Measurements from ENCODE around the gene OTOGL.
"Not testable (repeated sequence)": the region's sequence is repeated elsewhere in the genome, so short reads cannot be mapped to it uniquely, and the experiment has no call there.

OTOGL gene

DNA sequence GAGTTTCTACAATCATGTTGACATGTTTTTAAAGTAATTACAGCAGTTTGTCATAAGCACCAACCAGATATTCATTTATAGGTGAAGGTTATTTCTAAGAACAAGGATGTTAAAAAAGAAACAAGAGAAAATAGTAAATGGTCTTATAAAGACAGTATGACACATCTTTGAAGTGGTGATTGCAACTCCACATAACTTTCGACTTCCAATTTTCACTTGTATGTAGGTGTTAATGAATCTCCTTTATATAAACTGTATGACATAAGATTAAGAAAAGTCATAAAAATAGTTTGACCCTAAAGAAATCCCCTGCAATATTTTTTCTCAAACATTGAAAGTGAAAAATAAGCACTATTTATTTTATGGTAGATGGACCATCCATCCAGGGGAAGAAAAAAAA lies 199.9 kb downstream of the OTOGL start:
- no peaks in the 10 kb centered on the region for H3K4me1 Mint-ChIP-seq
- no peaks in the 10 kb centered on the region for H3K36me3 Mint-ChIP-seq

GRCh38 chr12:80299976-80300375 lies 200.6 kb downstream of the OTOGL start:
- no peaks in the 10 kb centered on the region for H3K27me3 Mint-ChIP-seq

More for the DNA sequence above, 199.9 kb downstream of the OTOGL start:
- H3K4me3 Mint-ChIP-seq = no peak overlapping the region
- H3K27me3 Mint-ChIP-seq = no peaks in the 10 kb centered on the region
- H3K27ac Mint-ChIP-seq = no peak overlapping the region
- H3K9me3 Mint-ChIP-seq = no peaks in the 10 kb centered on the region

GRCh38 chr12:80307436-80307835 lies 208.1 kb downstream of the OTOGL start:
- not testable (repeated sequence) for H3K9me3 Mint-ChIP-seq, H3K4me3 Mint-ChIP-seq, H3K36me3 Mint-ChIP-seq, H3K4me1 Mint-ChIP-seq, H3K27ac Mint-ChIP-seq, H3K27me3 Mint-ChIP-seq

More at GRCh38 chr12:80299976-80300375, 200.6 kb downstream of the OTOGL start:
- no peak overlapping the region for H3K27ac Mint-ChIP-seq
- no peaks in the 10 kb centered on the region for H3K4me1 Mint-ChIP-seq
- no peaks in the 10 kb centered on the region for H3K36me3 Mint-ChIP-seq
- H3K4me3 Mint-ChIP-seq = no peak overlapping the region
- no peaks in the 10 kb centered on the region for H3K9me3 Mint-ChIP-seq

DNA sequence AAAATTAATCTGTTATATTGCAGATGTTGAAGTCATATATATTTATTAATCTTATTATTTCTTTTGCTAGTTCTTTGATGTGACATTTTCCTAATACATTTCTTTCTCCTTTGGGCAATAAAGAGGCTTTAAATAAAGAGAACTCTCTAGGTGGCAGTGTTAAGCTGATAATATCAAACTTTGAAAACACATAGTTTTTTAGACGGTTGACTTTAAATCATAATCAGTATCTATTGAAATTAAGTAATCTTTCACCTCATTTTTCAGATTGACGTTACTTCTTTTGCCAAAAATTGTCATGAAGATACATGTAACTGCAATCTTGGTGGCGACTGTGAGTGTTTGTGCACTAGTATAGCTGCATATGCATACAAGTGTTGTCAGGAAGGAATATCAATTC lies 213.9 kb downstream of the OTOGL start:
- H3K4me1 Mint-ChIP-seq = no peaks in the 10 kb centered on the region
- H3K36me3 Mint-ChIP-seq = no peaks in the 10 kb centered on the region
- no peak overlapping the region for H3K27ac Mint-ChIP-seq
- H3K4me3 Mint-ChIP-seq = no peak overlapping the region
- no peaks in the 10 kb centered on the region for H3K27me3 Mint-ChIP-seq
- H3K9me3 Mint-ChIP-seq = no peaks in the 10 kb centered on the region

GRCh38 chr12:80314741-80315140 lies 215.4 kb downstream of the OTOGL start:
- no peaks in the 10 kb centered on the region for H3K9me3 Mint-ChIP-seq
- H3K27me3 Mint-ChIP-seq = no peaks in the 10 kb centered on the region
- H3K4me3 Mint-ChIP-seq = no peak overlapping the region
- no peaks in the 10 kb centered on the region for H3K4me1 Mint-ChIP-seq
- no peak overlapping the region for H3K27ac Mint-ChIP-seq
- no peaks in the 10 kb centered on the region for H3K36me3 Mint-ChIP-seq

DNA sequence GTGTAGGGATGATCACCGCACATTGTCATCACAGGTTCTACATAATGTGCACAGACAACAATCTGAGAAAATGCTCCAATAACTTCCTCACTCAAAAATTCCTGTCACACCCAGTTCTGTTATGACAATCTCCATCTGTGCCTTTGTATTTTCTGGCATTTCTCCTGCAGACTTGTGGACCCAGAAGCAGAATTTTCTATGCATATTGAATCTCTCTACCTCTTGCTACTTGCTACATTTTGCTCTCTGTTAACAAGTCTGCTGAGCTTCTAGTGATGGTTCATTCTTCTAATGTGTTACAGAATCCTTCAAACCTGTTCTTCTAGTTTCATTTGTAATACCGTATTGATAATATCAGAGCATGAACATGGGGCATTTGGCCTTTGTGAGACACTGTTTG lies 216.9 kb downstream of the OTOGL start:
- no peaks in the 10 kb centered on the region for H3K4me1 Mint-ChIP-seq
- no peak overlapping the region for H3K27ac Mint-ChIP-seq
- H3K4me3 Mint-ChIP-seq = no peak overlapping the region
- no peaks in the 10 kb centered on the region for H3K36me3 Mint-ChIP-seq
- H3K9me3 Mint-ChIP-seq = no peaks in the 10 kb centered on the region
- H3K27me3 Mint-ChIP-seq = no peaks in the 10 kb centered on the region

GRCh38 chr12:80317307-80317706 lies 218.0 kb downstream of the OTOGL start:
- no peaks in the 10 kb centered on the region for H3K9me3 Mint-ChIP-seq
- no peaks in the 10 kb centered on the region for H3K36me3 Mint-ChIP-seq
- no peak overlapping the region for H3K4me3 Mint-ChIP-seq
- H3K4me1 Mint-ChIP-seq = no peaks in the 10 kb centered on the region
- no peak overlapping the region for H3K27ac Mint-ChIP-seq
- H3K27me3 Mint-ChIP-seq = no peaks in the 10 kb centered on the region

DNA sequence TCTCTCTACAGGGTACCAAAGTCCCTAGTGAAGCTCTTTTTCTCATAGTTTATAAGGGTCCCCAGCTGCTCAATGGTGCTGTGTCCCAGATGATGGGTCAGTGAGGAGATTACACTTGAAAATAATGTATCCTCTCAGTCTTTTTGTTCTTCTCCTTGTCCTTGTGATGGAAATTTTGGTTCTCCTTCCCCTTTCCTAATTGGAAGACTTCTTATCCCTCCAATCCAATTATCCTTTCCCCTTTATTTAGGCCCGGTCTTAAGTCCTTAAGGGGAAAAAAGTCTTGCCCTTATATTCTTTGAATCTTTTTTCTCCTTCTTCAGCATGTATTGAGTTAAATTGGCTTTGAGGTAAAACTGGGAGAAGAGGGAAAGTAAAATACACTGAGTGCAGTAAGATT lies 218.6 kb downstream of the OTOGL start:
- no peak overlapping the region for H3K27ac Mint-ChIP-seq
- H3K4me3 Mint-ChIP-seq = no peak overlapping the region
- no peaks in the 10 kb centered on the region for H3K27me3 Mint-ChIP-seq
- H3K36me3 Mint-ChIP-seq = no peaks in the 10 kb centered on the region
- no peaks in the 10 kb centered on the region for H3K4me1 Mint-ChIP-seq
- H3K9me3 Mint-ChIP-seq = no peaks in the 10 kb centered on the region

DNA sequence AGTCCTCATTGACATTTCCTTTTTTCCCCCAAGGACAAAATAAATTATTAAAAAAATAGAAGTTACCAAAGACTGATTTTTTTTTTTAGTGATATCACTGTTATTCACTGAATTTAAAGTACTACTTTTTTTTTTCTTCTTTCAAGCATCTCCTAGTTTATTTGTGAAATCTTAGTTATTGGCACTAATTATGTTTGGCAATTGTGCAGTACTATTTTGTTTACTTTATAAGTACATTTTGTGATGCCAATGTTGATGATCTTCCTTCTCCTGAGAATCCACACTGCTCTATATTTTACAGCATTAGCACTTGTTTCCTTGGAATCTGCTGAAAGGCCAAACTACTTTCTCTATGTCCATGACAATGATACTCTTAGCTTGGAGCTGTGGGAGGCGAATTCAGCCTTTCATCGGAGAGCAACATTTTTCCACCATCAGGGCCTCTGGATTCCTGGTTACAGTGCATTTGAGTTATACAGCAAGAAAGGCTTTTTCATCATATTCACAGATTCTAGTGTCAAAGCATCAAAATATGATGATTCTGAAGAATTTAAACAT lies 220.9 kb downstream of the OTOGL start:
- Mint-ChIP-seq H3K36me3 (no peaks in the 10 kb centered on the region), H3K27ac (no peak overlapping the region), H3K4me1 (no peaks in the 10 kb centered on the region), H3K27me3 (peaks cover 2% of the 10 kb centered on the region), H3K9me3 (no peaks in the 10 kb centered on the region), H3K4me3 (no peak overlapping the region)

GRCh38 chr12:80321653-80322052 lies 222.3 kb downstream of the OTOGL start:
- Mint-ChIP-seq H3K27ac (no peak overlapping the region), H3K9me3 (no peaks in the 10 kb centered on the region), H3K4me1 (no peaks in the 10 kb centered on the region), H3K27me3 (peaks cover 2% of the 10 kb centered on the region), H3K4me3 (no peak overlapping the region), H3K36me3 (no peaks in the 10 kb centered on the region)

- H3K27ac Mint-ChIP-seq = no peak overlapping the region
- H3K36me3 Mint-ChIP-seq = no peaks in the 10 kb centered on the region
- no peaks in the 10 kb centered on the region for H3K9me3 Mint-ChIP-seq
- no peaks in the 10 kb centered on the region for H3K4me1 Mint-ChIP-seq
- H3K27me3 Mint-ChIP-seq = peaks cover 2% of the 10 kb centered on the region
- H3K4me3 Mint-ChIP-seq = no peak overlapping the region
Observed at GRCh38 chr12:80325167-80325959, 226.0 kb downstream of the OTOGL start.

- Mint-ChIP-seq H3K27ac (no peak overlapping the region), H3K9me3 (no peaks in the 10 kb centered on the region), H3K27me3 (no peaks in the 10 kb centered on the region), H3K4me3 (no peak overlapping the region), H3K36me3 (no peaks in the 10 kb centered on the region), H3K4me1 (no peaks in the 10 kb centered on the region)
Observed at GRCh38 chr12:80332827-80333226, 233.5 kb downstream of the OTOGL start.

DNA sequence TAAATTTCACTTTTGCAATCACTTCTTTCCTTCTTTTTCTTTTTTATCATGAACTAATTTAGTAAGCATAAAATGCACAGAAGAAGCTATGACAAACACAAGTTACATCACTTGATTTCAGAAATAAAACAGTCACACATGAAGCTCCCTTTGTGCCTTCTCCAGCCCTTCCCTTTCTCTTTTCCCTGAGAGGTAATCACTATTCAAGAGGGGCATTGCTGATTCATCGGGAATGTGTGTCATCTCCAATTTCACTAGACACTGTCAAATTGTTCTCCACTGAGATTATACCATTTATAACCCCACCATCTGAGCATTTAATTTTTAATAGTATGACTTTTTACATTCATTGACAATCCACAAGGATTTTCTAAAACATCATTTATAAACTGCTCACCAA lies 253.1 kb downstream of the OTOGL start:
- no peak overlapping the region for H3K4me3 Mint-ChIP-seq
- no peaks in the 10 kb centered on the region for H3K36me3 Mint-ChIP-seq
- H3K27ac Mint-ChIP-seq = no peak overlapping the region
- H3K4me1 Mint-ChIP-seq = no peaks in the 10 kb centered on the region
- no peaks in the 10 kb centered on the region for H3K27me3 Mint-ChIP-seq
- peaks cover 11% of the 10 kb centered on the region for H3K9me3 Mint-ChIP-seq

- H3K27me3 Mint-ChIP-seq = no peaks in the 10 kb centered on the region
- no peak overlapping the region for H3K4me3 Mint-ChIP-seq
- H3K36me3 Mint-ChIP-seq = no peaks in the 10 kb centered on the region
- H3K4me1 Mint-ChIP-seq = no peaks in the 10 kb centered on the region
- no peak overlapping the region for H3K27ac Mint-ChIP-seq
- H3K9me3 Mint-ChIP-seq = peaks cover 11% of the 10 kb centered on the region
Observed at GRCh38 chr12:80353254-80353653, 253.9 kb downstream of the OTOGL start.

DNA sequence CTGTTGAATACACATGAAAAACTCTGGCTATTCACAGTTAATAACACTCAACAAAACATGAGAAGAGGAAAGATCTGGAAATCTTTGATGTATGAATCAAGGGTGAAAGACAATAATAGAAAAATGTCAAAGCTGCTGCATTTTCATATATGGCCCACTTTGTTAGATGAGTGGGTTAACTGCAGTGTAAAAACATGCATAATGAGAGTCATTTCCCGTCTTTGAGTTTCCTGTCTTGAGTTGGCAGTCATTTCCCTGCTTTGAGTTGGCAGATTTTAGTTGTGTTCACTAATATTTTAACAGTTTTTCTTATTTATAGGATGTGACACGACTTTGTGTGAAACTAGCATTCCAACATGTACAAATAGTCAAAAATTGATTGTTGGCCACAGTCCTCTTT lies 256.8 kb downstream of the OTOGL start:
- Mint-ChIP-seq H3K9me3 (no peaks in the 10 kb centered on the region), H3K27ac (no peak overlapping the region), H3K4me1 (no peaks in the 10 kb centered on the region), H3K27me3 (no peaks in the 10 kb centered on the region), H3K4me3 (no peak overlapping the region), H3K36me3 (no peaks in the 10 kb centered on the region)

- no peak overlapping the region for H3K4me3 Mint-ChIP-seq
- no peaks in the 10 kb centered on the region for H3K4me1 Mint-ChIP-seq
- no peak overlapping the region for H3K27ac Mint-ChIP-seq
- H3K9me3 Mint-ChIP-seq = no peaks in the 10 kb centered on the region
- no peaks in the 10 kb centered on the region for H3K27me3 Mint-ChIP-seq
- no peaks in the 10 kb centered on the region for H3K36me3 Mint-ChIP-seq
Observed at GRCh38 chr12:80359703-80360102, 260.4 kb downstream of the OTOGL start.

- Mint-ChIP-seq H3K4me1 (no peaks in the 10 kb centered on the region), H3K27me3 (no peaks in the 10 kb centered on the region), H3K36me3 (no peaks in the 10 kb centered on the region), H3K4me3 (no peak overlapping the region), H3K27ac (no peak overlapping the region), H3K9me3 (peaks cover 4% of the 10 kb centered on the region)
Observed at GRCh38 chr12:80364056-80364455, 264.7 kb downstream of the OTOGL start.

All from activated naive CD4-positive, alpha-beta T cell treated with anti-CD3 and anti-CD28 coated beads, Interleukin-2, amount 50 U/mL, for 24 hours (primary cell).